Peyer's patch (tissue), 4 donors: ENCODE data around the gene YARS2. TPM values are rescaled to one million over a fixed set of nuclear protein-coding genes. Genes with fewer than 3 reads are reported as not detected.
"Not testable (repeated sequence)": the region's sequence is repeated elsewhere in the genome, so short reads cannot be mapped to it uniquely, and the experiment has no call there.

Experiments
- DNase-seq, 3 donors: peaks; one replicate each; pipeline ENCODE4 v3.0.0-alpha.2; 2017 to 2019
- H3K27ac ChIP-seq, 4 donors: fragments of 200-600 bp; sonication (generic); one replicate each; pipeline ENCODE4 v1.5.1; 2016 to 2019
- H3K27me3 ChIP-seq, 2 donors: fragments of 200-600 bp; sonication (generic); one replicate each; pipeline ENCODE4 v1.5.1; 2019
- H3K36me3 ChIP-seq, 3 donors: fragments of 200-600 bp; sonication (generic); one replicate each; pipeline ENCODE4 v1.5.1; 2016 to 2019
- H3K4me1 ChIP-seq, 4 donors: fragments of 200-600 bp; sonication (generic); one replicate each; pipeline ENCODE4 v1.5.1; 2016 to 2019
- H3K4me3 ChIP-seq, 4 donors: fragments of 200-600 bp; sonication (generic); 1 replicate in 3 of 4; 2 replicates in 1 of 4; pipeline ENCODE4 v1.5.1; 2016 to 2019; ENCODE audit warnings: mild to moderate bottlenecking in 1 of 4
- H3K9me3 ChIP-seq, 4 donors: fragments of 200-600 bp; sonication (generic); one replicate each; pipeline ENCODE4 v1.5.1; 2016 to 2019; ENCODE audit warnings: mild to moderate bottlenecking in 1 of 4
- CTCF ChIP-seq, 6 experiments: fragments of 450-650 bp in 4 of 6; fragments of 200-600 bp in 2 of 6; sonication (generic) in 1 of 6; IDR thresholded peaks; one replicate each; pipeline ENCODE4 v1.5.1; 2017 to 2019; ENCODE audit warnings: antibody characterized with exemption in 6 of 6, mild to moderate bottlenecking in 3 of 6, moderate library complexity in 1 of 6
- POLR2A ChIP-seq, 2 donors: fragments of 450-650 bp; IDR thresholded peaks; one replicate each; pipeline ENCODE4 v1.5.1; 2017; ENCODE audit warnings: antibody characterized with exemption in 2 of 2, mild to moderate bottlenecking in 2 of 2, moderate library complexity in 2 of 2
- total RNA-seq, 4 donors: library from RNA; depleted of rRNA; stranded (reverse); fragments of >200 nt; gene quantifications; one replicate each; pipeline ENCODE4 v1.1.0, GENCODE V29; 2016

YARS2 gene
- total RNA-seq, 4 donors from 2014 or later = 9.6 to 22.8 (median 19.2) TPM

GRCh38 chr12:32708926-32709325, 46.8 kb downstream of the YARS2 start:
- Histone ChIP-seq H3K4me1 (no peaks in the 10 kb centered on the region), H3K27me3 (no peaks in the 10 kb centered on the region), H3K9me3 (no peaks in the 10 kb centered on the region), H3K36me3 (peaks cover 0 to 41% (median 0%) of the 10 kb centered on the region in 3 donors), H3K27ac (no peak overlapping the region), H3K4me3 (no peak overlapping the region)
- TF ChIP-seq POLR2A (IDR thresholded peaks at IDR 0.05) = no peak
- TF ChIP-seq CTCF (IDR thresholded peaks at IDR 0.05) = no peak
- DNase-seq = no peak

DNA sequence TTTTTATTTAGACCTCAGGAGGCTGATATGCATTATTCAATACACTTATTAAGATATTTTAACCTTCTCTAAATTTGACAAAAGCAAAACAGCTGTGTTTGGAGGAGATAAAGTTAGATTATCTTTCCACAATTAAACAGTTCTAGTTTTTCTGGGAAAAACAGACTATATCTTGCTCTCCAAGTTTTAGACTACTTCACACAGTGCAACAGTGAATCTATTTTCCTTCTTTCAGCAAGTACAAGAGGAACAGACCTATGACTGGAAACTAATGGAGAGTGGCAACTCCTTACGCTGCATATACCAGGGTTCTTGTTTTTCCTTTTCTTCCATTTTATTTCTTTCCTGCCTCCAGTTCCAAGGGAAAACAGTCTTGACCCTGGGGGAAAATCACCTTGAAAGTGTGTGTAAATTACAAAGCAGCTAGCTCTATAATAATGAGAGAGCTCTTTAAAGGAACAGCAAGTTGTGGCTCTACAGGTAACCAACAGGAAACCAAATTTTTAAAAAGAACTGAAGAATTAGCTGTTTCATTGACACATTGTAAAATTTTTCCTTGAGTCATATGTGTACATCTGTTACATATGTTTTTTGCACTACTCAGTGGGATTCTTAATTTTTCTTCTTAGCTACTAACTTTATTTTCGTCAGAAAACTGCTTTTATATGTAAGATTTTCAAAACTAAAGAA, 49.2 kb downstream of the YARS2 start:
- H3K27me3 ChIP-seq = no peaks in the 10 kb centered on the region
- H3K4me1 ChIP-seq = no peaks in the 10 kb centered on the region
- no peak overlapping the region for H3K27ac ChIP-seq
- H3K9me3 ChIP-seq = no peaks in the 10 kb centered on the region
- peaks cover 0 to 28% (median 0%) of the 10 kb centered on the region in 3 donors for H3K36me3 ChIP-seq
- DNase-seq = no peak
- H3K4me3 ChIP-seq = no peak overlapping the region
- TF ChIP-seq POLR2A (IDR thresholded peaks at IDR 0.05) (no peak), CTCF (IDR thresholded peaks at IDR 0.05) (no peak)

DNA sequence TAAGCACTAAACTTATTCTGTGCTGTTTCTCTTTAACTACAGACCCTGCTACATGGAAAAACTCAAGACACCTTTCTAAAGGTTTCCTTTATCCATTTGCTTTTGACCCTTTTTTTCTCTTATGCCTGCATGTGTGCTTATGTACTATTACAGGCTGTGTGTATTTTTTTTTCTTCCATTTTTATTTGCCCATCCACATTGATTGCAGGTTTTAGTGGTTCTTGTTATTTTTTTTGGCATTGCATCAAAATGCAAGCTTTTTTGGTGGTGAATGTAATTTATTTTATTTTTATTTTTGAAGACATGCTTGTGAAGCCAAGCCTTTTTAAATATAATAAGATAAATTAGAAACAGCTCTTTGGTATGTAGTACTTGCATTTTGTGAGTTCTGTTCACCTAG, 49.9 kb downstream of the YARS2 start:
- Histone ChIP-seq H3K27ac (no peak overlapping the region), H3K27me3 (no peaks in the 10 kb centered on the region), H3K9me3 (no peaks in the 10 kb centered on the region), H3K4me3 (no peak overlapping the region), H3K4me1 (no peaks in the 10 kb centered on the region), H3K36me3 (peaks cover 0 to 21% (median 0%) of the 10 kb centered on the region in 3 donors)
- no peak for DNase-seq
- TF ChIP-seq CTCF (IDR thresholded peaks at IDR 0.05) (no peak), POLR2A (IDR thresholded peaks at IDR 0.05) (no peak)

- H3K27ac ChIP-seq = no peak overlapping the region
- no peak for TF ChIP-seq CTCF (IDR thresholded peaks at IDR 0.05)
- no peak for TF ChIP-seq POLR2A (IDR thresholded peaks at IDR 0.05)
- no peaks in the 10 kb centered on the region for H3K9me3 ChIP-seq
- H3K36me3 ChIP-seq = peaks cover 0 to 14% (median 0%) of the 10 kb centered on the region in 3 donors
- H3K4me3 ChIP-seq = no peak overlapping the region
- DNase-seq = no peak
- no peaks in the 10 kb centered on the region for H3K27me3 ChIP-seq
- H3K4me1 ChIP-seq = no peaks in the 10 kb centered on the region
Observed at GRCh38 chr12:32702946-32703345, 52.8 kb downstream of the YARS2 start.

- H3K4me1 ChIP-seq = no peaks in the 10 kb centered on the region
- TF ChIP-seq POLR2A (IDR thresholded peaks at IDR 0.05) (no peak), CTCF (IDR thresholded peaks at IDR 0.05) (no peak)
- H3K4me3 ChIP-seq = no peak overlapping the region
- no peak overlapping the region for H3K27ac ChIP-seq
- no peaks in the 10 kb centered on the region for H3K27me3 ChIP-seq
- no peak for DNase-seq
- H3K36me3 ChIP-seq = peaks cover 0 to 13% (median 0%) of the 10 kb centered on the region in 3 donors
- H3K9me3 ChIP-seq = no peaks in the 10 kb centered on the region
Observed at GRCh38 chr12:32702473-32702872, 53.2 kb downstream of the YARS2 start.

GRCh38 chr12:32699437-32699836, 56.3 kb downstream of the YARS2 start:
- H3K27me3 ChIP-seq, H3K36me3 ChIP-seq, DNase-seq: not testable (repeated sequence)

More at GRCh38 chr12:32699437-32699836, 56.3 kb downstream of the YARS2 start:
- not testable (repeated sequence) for H3K9me3 ChIP-seq, H3K4me1 ChIP-seq, H3K27ac ChIP-seq, H3K4me3 ChIP-seq
